Ishikawa (cell line): ENCODE measurements around the gene ABHD1.

Experiments
- CEBPB ChIP-seq: IDR thresholded peaks from 2 replicates; pipeline ENCODE4 v1.6.1; 2012
- CREB1 ChIP-seq: IDR thresholded peaks from 2 replicates; pipeline ENCODE4 v1.6.1; 2012; ENCODE audit warnings: low read depth
- EGR1 ChIP-seq: IDR thresholded peaks from 2 replicates; pipeline ENCODE4 v1.6.1; 2012
- EP300 ChIP-seq: IDR thresholded peaks from 2 replicates; pipeline ENCODE4 v1.6.1; 2012; ENCODE audit warnings: borderline replicate concordance
- FOXM1 ChIP-seq: IDR thresholded peaks from 2 replicates; pipeline ENCODE4 v1.6.1; 2012; ENCODE audit warnings: low read depth, borderline replicate concordance
- MAX ChIP-seq: IDR thresholded peaks from 2 replicates; pipeline ENCODE4 v1.6.1; 2012
- NFIC ChIP-seq: IDR thresholded peaks from 2 replicates; pipeline ENCODE4 v1.6.1; 2012
- RAD21 ChIP-seq: IDR thresholded peaks from 2 replicates; pipeline ENCODE4 v1.6.1; 2012; ENCODE audit warnings: low read depth
- REST ChIP-seq: IDR thresholded peaks from 2 replicates; pipeline ENCODE4 v1.6.1; 2012; ENCODE audit warnings: low read depth, mild to moderate bottlenecking
- TAF1 ChIP-seq: IDR thresholded peaks from 2 replicates; pipeline ENCODE4 v1.6.1; 2012; ENCODE audit warnings: low read depth, mild to moderate bottlenecking
- TCF12 ChIP-seq: IDR thresholded peaks from 2 replicates; pipeline ENCODE4 v1.6.1; 2012; ENCODE audit warnings: low read depth
- TEAD4 ChIP-seq: IDR thresholded peaks from 2 replicates; pipeline ENCODE4 v1.6.1; 2012
- USF1 ChIP-seq: IDR thresholded peaks from 2 replicates; pipeline ENCODE4 v1.6.1; 2012
- YY1 ChIP-seq: IDR thresholded peaks from 2 replicates; pipeline ENCODE4 v1.6.1; 2012; ENCODE audit warnings: low read depth
- ZBTB7A ChIP-seq: IDR thresholded peaks from 2 replicates; pipeline ENCODE4 v1.6.1; 2012; ENCODE audit warnings: low read depth

Gene ABHD1

GRCh38 chr2:27128668-27129571 lies 5.3 kb downstream of the ABHD1 start:
- no peak for TF ChIP-seq MAX
- no peak for TF ChIP-seq REST
- no peak for TF ChIP-seq EP300
- TF ChIP-seq TCF12: no peak
- no peak for TF ChIP-seq RAD21
- TF ChIP-seq TAF1: no peak
- no peak for TF ChIP-seq YY1
- no peak for TF ChIP-seq FOXM1
- TF ChIP-seq ZBTB7A: no peak
- TF ChIP-seq NFIC: no peak
- TF ChIP-seq TEAD4: no peak
- no peak for TF ChIP-seq CREB1
- TF ChIP-seq CEBPB: no peak
- no peak for TF ChIP-seq EGR1

- TF ChIP-seq EP300: no peak
- no peak for TF ChIP-seq CREB1
- TF ChIP-seq USF1: no peak
- TF ChIP-seq MAX: no peak
- TF ChIP-seq TAF1: no peak
- TF ChIP-seq EGR1: no peak
- no peak for TF ChIP-seq ZBTB7A
- no peak for TF ChIP-seq CEBPB
- no peak for TF ChIP-seq REST
- TF ChIP-seq YY1: no peak
- no peak for TF ChIP-seq RAD21
- TF ChIP-seq TEAD4: no peak
- TF ChIP-seq FOXM1: no peak
- no peak for TF ChIP-seq NFIC
- no peak for TF ChIP-seq TCF12
Observed at GRCh38 chr2:27130396-27130795, 6.8 kb downstream of the ABHD1 start.

GRCh38 chr2:27131429-27131828 lies 7.8 kb downstream of the ABHD1 start:
- TF ChIP-seq MAX (no peak), NFIC (no peak), CEBPB (no peak), ZBTB7A (no peak), TAF1 (no peak), FOXM1 (no peak), RAD21 (no peak), TEAD4 (no peak), YY1 (no peak), REST (no peak), EP300 (no peak), CREB1 (no peak), TCF12 (no peak), USF1 (no peak), EGR1 (no peak)
